GM19035 (cell line): ENCODE data around the gene ERF.

Experiments
- ATAC-seq: cut with Tn5 transposase; IDR thresholded peaks from one replicate; pipeline ENCODE4 v1.9.1; 2021; ENCODE audit not compliant: unreplicated experiment

ERF gene

GRCh38 chr19:42242512-42243409, 12.2 kb downstream of the ERF start, which contains the start of gene GSK3A:
GSK3A (minus strand) TSS chr19:42242602; CDS start chr19:42242465, 137 bp downstream.
- peak; percentile 59 for ATAC-seq

- ATAC-seq = peak; percentile 3
Observed at GRCh38 chr19:42242069-42242511, 12.8 kb downstream of the ERF start.

- no peak for ATAC-seq
Observed at GRCh38 chr19:42241279-42241678, 13.6 kb downstream of the ERF start.

- no peak for ATAC-seq
Observed at GRCh38 chr19:42239544-42240220, 15.2 kb downstream of the ERF start.

GRCh38 chr19:42235181-42235580, 19.7 kb downstream of the ERF start:
- no peak for ATAC-seq

GRCh38 chr19:42234364-42234763, 20.6 kb downstream of the ERF start:
- no peak for ATAC-seq

- ATAC-seq = no peak
Observed at GRCh38 chr19:42233678-42234292, 21.1 kb downstream of the ERF start.

- ATAC-seq = no peak
Observed at GRCh38 chr19:42233106-42233505, 21.8 kb downstream of the ERF start.

GRCh38 chr19:42232435-42232834, 22.5 kb downstream of the ERF start:
- ATAC-seq = no peak

- no peak for ATAC-seq
Observed at GRCh38 chr19:42230571-42230970, 24.4 kb downstream of the ERF start.

GRCh38 chr19:42229855-42230351, 25.0 kb downstream of the ERF start:
- no peak for ATAC-seq

GRCh38 chr19:42229301-42229854, 25.6 kb downstream of the ERF start:
- ATAC-seq = no peak

GRCh38 chr19:42228641-42229040, 26.3 kb downstream of the ERF start:
- no peak for ATAC-seq

GRCh38 chr19:42226886-42227285, 28.0 kb downstream of the ERF start:
- no peak for ATAC-seq

GRCh38 chr19:42225718-42226292, 29.1 kb downstream of the ERF start:
- ATAC-seq = no peak

GRCh38 chr19:42224940-42225717, 29.8 kb downstream of the ERF start:
- no peak for ATAC-seq

GRCh38 chr19:42220751-42221097, 34.2 kb downstream of the ERF start:
- no peak for ATAC-seq

GRCh38 chr19:42219812-42220750, 34.8 kb downstream of the ERF start, which contains the start of gene ZNF526:
ZNF526 (plus strand) TSS chr19:42220312; CDS start chr19:42224404, 4,092 bp downstream.
- ATAC-seq = peak; percentile 61
